HepG2 (cell line): ENCODE measurements around the gene TAS2R40. TPM values are rescaled to one million over a fixed set of nuclear protein-coding genes. Genes with fewer than 3 reads are reported as not detected.
A peak's percentile ranks its signal among the peaks of the same experiment; 100 is the strongest.

Experiments
- ATAC-seq: fragments of 200-7000 bp; cut with Tn5 transposase; 3 replicates; pipeline ENCODE4 v1.9.1; 2020; ENCODE audit warnings: mild to moderate bottlenecking, moderate library complexity
- BruUV-seq: library from RNA; stranded (reverse); fragments of 400-500 nt; replicated peaks from 2 replicates; lab custom pipeline; 2021; lab: Mats Ljungman, UMichigan
- CTCF ChIA-PET: fragments of 300-600 bp; formaldehyde crosslinking; extraction: SDS; loops from one replicate; lab custom pipeline; 2021; ENCODE audit warnings: low total read pairs, inconsistent platforms, low intra/inter-chr PET ratio; lab: Yijun Ruan, JAX
- POLR2A ChIA-PET: fragments of 350-600 bp; sonication (Branson Sonifier 250); formaldehyde crosslinking; loops from one replicate; lab custom pipeline; 2020; ENCODE audit warnings: antibody characterized with exemption, inconsistent platforms; lab: Yijun Ruan, JAX
- DNase-seq: peaks from one replicate; pipeline ENCODE4 v3.0.0-alpha.2; 2015; ENCODE audit warnings: low spot score
- FAIRE-seq: peaks from 3 replicates; lab custom pipeline; 2011; peaks lifted over from hg19 to GRCh38; lab: Jason Lieb, UNC
- H2AFZ ChIP-seq: one replicate; pipeline ENCODE4 v1.6.1; 2011; ENCODE audit warnings: low read length, inconsistent platforms
- H3K27ac ChIP-seq: fragments of 300-600 bp; 3 replicates; pipeline ENCODE4 v1.8.0; 2011; ENCODE audit warnings: mixed run types, mild to moderate bottlenecking, mixed read lengths, low read length, inconsistent platforms; ENCODE audit not compliant: insufficient read depth; ENCODE audit errors: extremely low read length
- H3K27me3 ChIP-seq, 2 experiments: fragments of 200-600 bp in 1 of 2; 2 replicates in 1 of 2; 3 replicates in 1 of 2; pipeline versions ENCODE4 v1.6.0 to v1.8.0; 2011; ENCODE audit warnings: low read length in 2 of 2, mild to moderate bottlenecking in 2 of 2, moderate library complexity in 2 of 2, inconsistent platforms in 1 of 2; ENCODE audit not compliant: insufficient read depth in 2 of 2, control insufficient read depth in 1 of 2
- H3K36me3 ChIP-seq, 2 experiments: fragments of 200-600 bp in 1 of 2; replicated peaks in 1 of 2; 2 replicates in 1 of 2; 3 replicates in 1 of 2; pipeline versions ENCODE4 v1.5.1 to v1.8.0; 2011; ENCODE audit warnings: low read length in 2 of 2, inconsistent platforms in 1 of 2; ENCODE audit not compliant: insufficient read depth in 2 of 2, control insufficient read depth in 1 of 2
- H3K4me1 ChIP-seq: 2 replicates; pipeline ENCODE4 v1.5.1; 2012; ENCODE audit warnings: low read length, inconsistent platforms; ENCODE audit not compliant: insufficient read depth
- H3K4me2 ChIP-seq: 2 replicates; pipeline ENCODE4 v1.6.0; 2011; ENCODE audit warnings: low read depth, low read length, inconsistent platforms
- H3K4me3 ChIP-seq, 3 experiments: fragments of 200-600 bp in 1 of 3; sonication (generic), shearing (Covaris generic) in 1 of 3; replicated peaks in 1 of 3; 2 replicates each; pipeline ENCODE4 v1.5.1; 2011 to 2016; ENCODE audit warnings: low read length in 3 of 3, inconsistent platforms in 2 of 3, low read depth in 2 of 3, mild to moderate bottlenecking in 2 of 3, control low read depth in 1 of 3, mixed read lengths in 1 of 3; ENCODE audit not compliant: insufficient read depth in 1 of 3
- H3K79me2 ChIP-seq: one replicate; pipeline ENCODE4 v1.6.1; 2011; ENCODE audit warnings: low read length, inconsistent platforms; ENCODE audit not compliant: insufficient read depth
- H3K9ac ChIP-seq: 2 replicates; pipeline ENCODE4 v1.6.0; 2011; ENCODE audit warnings: mild to moderate bottlenecking, low read depth, low read length, inconsistent platforms; ENCODE audit not compliant: insufficient read depth
- H3K9me3 ChIP-seq: 2 replicates; pipeline ENCODE4 v1.5.1; 2012; ENCODE audit warnings: mild to moderate bottlenecking, low read length
- H4K20me1 ChIP-seq: 2 replicates; pipeline ENCODE4 v1.6.0; 2011; ENCODE audit warnings: inconsistent platforms, mild to moderate bottlenecking, low read length, moderate library complexity; ENCODE audit not compliant: insufficient read depth
- CREB1 ChIP-seq, 2 experiments: fragments of 450-650 bp in 1 of 2; IDR thresholded peaks; 2 replicates each; pipeline ENCODE4 v1.6.1; 2016 to 2017; ENCODE audit warnings: control low read depth in 1 of 2, mild to moderate bottlenecking in 1 of 2, missing compliant biosample characterization in 1 of 2, missing genetic modification characterization in 1 of 2
- PAF1 ChIP-seq: IDR thresholded peaks from 2 replicates; pipeline ENCODE4 v1.6.1; 2016; ENCODE audit warnings: missing genetic modification reagents, missing compliant biosample characterization
- SRSF4 ChIP-seq: fragments of 200-400 bp; formaldehyde crosslinking; IDR thresholded peaks from one replicate; pipeline ENCODE4 v1.6.1; 2018; ENCODE audit warnings: mild to moderate bottlenecking, low read depth, low read length, moderate library complexity; ENCODE audit not compliant: poor library complexity, severe bottlenecking
- ZC3H13 ChIP-seq: sonication (generic); formaldehyde crosslinking; IDR thresholded peaks from 2 replicates; pipeline ENCODE4 v1.8.1; 2023; ENCODE audit warnings: mild to moderate bottlenecking, missing genetic modification reagents, moderate library complexity
- ZNF768 ChIP-seq: sonication (generic); formaldehyde crosslinking; IDR thresholded peaks from 2 replicates; pipeline ENCODE4 v1.4.0; 2020; ENCODE audit warnings: missing genetic modification reagents
- WGBS: methylation state at CpG from one replicate; pipeline ENCODE4 v1.1.6; 2017; ENCODE audit warnings: low lambda C conversion rate; 5-methylcytosine and 5-hydroxymethylcytosine counted together
- in situ Hi-C: cut with HindIII; loops from 2 replicates; pipeline ENCODE4 v1.10.0; 2017; ENCODE audit warnings: low pct_unique_long_range_greater_than_20kb; ENCODE audit not compliant: extremely low pct_ligation_motif_present
- intact Hi-C: fragments of 100-400 bp; cut with micrococcal nuclease; formaldehyde crosslinking; loops from one replicate; pipeline ENCODE4 v1.10.0; 2022; ENCODE audit not compliant: unreplicated experiment
- polyA plus RNA-seq, 8 experiments: library from polyadenylated mRNA; depleted of rRNA in 3 of 8; stranded (reverse) in 7 of 8; unstranded in 1 of 8; fragments of >200 nt; fragmentation: Illumina TruSeq in 4 of 8; extraction: Trizol in 4 of 8; gene quantifications; 2 replicates each; pipeline versions ENCODE4 v1.2.1 to v1.2.3, GENCODE V29; 2011 to 2016; ENCODE audit warnings: low read depth in 4 of 8, missing spikeins in 1 of 8, mixed read lengths in 1 of 8; ENCODE audit not compliant: insufficient read depth in 1 of 8
- total RNA-seq, 5 experiments: library from RNA; depleted of rRNA; stranded (reverse); fragments of >200 nt; fragmentation: Illumina TruSeq; extraction: Trizol; gene quantifications; 2 replicates each; pipeline ENCODE4 v1.2.3, GENCODE V29; 2016; ENCODE audit warnings: low read depth in 1 of 5
- TF ChIP-seq, protein P1 (sequence below): IDR thresholded peaks from 2 replicates; pipeline ENCODE4 v1.4.0; 2020; ENCODE audit warnings: mild to moderate bottlenecking, missing genetic modification reagents
- TF ChIP-seq, protein P2 (sequence below): IDR thresholded peaks from 2 replicates; pipeline ENCODE4 v1.6.1; 2016
- TF ChIP-seq, protein P3 (sequence below): sonication (generic); formaldehyde crosslinking; conservative IDR thresholded peaks from 2 replicates; pipeline ENCODE4 v1.5.0; 2020; ENCODE audit warnings: missing genetic modification reagents

TAS2R40 gene
- total and polyA plus RNA-seq, 2 of the 13 experiments (the other 11 are each of a cell fraction or from before 2014, with no cell fraction given): not detected

DNA sequence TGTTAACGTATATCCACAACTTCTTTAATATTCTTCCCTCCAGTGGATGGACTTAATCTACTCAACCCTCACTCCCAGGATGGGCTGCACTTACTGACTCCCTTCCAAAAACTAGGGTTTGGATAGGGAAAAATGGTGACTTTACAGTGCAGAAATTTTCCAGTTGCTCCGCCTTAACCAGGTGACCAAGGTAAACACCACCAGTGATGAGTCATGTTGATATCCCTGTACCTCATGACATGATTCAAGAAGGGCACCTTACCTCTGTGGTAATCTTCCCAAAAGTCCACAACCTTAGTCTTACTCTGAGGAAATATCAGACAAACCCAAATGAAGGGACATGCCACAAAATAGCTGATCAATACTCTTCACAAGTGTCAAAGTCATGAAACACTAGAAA is 37.9 kb downstream of the TAS2R40 start (continued):
- TF ChIP-seq, protein P1, sequence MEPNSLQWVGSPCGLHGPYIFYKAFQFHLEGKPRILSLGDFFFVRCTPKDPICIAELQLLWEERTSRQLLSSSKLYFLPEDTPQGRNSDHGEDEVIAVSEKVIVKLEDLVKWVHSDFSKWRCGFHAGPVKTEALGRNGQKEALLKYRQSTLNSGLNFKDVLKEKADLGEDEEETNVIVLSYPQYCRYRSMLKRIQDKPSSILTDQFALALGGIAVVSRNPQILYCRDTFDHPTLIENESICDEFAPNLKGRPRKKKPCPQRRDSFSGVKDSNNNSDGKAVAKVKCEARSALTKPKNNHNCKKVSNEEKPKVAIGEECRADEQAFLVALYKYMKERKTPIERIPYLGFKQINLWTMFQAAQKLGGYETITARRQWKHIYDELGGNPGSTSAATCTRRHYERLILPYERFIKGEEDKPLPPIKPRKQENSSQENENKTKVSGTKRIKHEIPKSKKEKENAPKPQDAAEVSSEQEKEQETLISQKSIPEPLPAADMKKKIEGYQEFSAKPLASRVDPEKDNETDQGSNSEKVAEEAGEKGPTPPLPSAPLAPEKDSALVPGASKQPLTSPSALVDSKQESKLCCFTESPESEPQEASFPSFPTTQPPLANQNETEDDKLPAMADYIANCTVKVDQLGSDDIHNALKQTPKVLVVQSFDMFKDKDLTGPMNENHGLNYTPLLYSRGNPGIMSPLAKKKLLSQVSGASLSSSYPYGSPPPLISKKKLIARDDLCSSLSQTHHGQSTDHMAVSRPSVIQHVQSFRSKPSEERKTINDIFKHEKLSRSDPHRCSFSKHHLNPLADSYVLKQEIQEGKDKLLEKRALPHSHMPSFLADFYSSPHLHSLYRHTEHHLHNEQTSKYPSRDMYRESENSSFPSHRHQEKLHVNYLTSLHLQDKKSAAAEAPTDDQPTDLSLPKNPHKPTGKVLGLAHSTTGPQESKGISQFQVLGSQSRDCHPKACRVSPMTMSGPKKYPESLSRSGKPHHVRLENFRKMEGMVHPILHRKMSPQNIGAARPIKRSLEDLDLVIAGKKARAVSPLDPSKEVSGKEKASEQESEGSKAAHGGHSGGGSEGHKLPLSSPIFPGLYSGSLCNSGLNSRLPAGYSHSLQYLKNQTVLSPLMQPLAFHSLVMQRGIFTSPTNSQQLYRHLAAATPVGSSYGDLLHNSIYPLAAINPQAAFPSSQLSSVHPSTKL (CRISPR knock-in tag): 0 out of 2 replicates have a peak, but pooled peaks have one; percentile 15
- TF ChIP-seq SRSF4 (no peak), PAF1 (CRISPR knock-in tag) (no peak), ZC3H13 (CRISPR knock-in tag) (no peak), CREB1 (IDR thresholded peaks at IDR 0.05) (no peak), CREB1 (CRISPR knock-in tag; IDR thresholded peaks at IDR 0.05) (peak; percentile 31; the same call in 1 of the 2 replicates)
- TF ChIP-seq, protein P2, sequence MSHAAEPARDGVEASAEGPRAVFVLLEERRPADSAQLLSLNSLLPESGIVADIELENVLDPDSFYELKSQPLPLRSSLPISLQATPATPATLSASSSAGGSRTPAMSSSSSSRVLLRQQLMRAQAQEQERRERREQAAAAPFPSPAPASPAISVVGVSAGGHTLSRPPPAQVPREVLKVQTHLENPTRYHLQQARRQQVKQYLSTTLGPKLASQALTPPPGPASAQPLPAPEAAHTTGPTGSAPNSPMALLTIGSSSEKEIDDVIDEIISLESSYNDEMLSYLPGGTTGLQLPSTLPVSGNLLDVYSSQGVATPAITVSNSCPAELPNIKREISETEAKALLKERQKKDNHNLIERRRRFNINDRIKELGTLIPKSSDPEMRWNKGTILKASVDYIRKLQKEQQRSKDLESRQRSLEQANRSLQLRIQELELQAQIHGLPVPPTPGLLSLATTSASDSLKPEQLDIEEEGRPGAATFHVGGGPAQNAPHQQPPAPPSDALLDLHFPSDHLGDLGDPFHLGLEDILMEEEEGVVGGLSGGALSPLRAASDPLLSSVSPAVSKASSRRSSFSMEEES: peak; percentile 40; the same call in 1 of the 2 replicates
- TF ChIP-seq, all 625 proteins: peak for 12

DNA sequence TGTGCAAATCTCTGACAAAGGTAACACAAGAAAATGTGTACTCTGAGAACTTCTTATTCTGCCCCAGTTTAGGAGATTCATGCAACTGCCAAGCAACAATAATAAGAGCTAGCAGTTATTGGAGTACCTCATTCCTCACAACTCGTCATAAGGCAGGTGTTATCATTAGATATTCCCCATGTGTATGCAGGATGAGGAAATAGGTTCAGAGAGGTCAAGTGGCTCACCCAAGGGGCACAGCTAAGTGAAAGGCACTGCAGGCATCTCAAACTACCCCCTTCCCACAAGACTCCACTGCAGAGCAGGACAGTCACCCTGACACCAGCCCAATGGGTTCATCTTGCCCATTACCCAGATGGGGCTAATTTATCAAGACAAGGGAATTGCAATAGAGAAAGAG is 40.1 kb downstream of the TAS2R40 start:
- H2AFZ ChIP-seq: no peak overlapping the region
- H3K79me2 ChIP-seq: peaks cover 12% of the 10 kb centered on the region
- H3K4me3 ChIP-seq: no peak overlapping the region
- intact Hi-C loops: loop anchor here (2.0 kb wide), 2 partner anchors 13 to 23 kb away; partner anchors contain the start of gene TMEM139
- no peaks in the 10 kb centered on the region for H3K9me3 ChIP-seq
- 50% methylated on average over 1 of the region's 1 CpG for WGBS
- FAIRE-seq (no peak), ATAC-seq (no peak), DNase-seq (no peak)
- no peak overlapping the region for H3K9ac ChIP-seq
- no TSS peak for BruUV-seq
- TF ChIP-seq, protein P3, sequence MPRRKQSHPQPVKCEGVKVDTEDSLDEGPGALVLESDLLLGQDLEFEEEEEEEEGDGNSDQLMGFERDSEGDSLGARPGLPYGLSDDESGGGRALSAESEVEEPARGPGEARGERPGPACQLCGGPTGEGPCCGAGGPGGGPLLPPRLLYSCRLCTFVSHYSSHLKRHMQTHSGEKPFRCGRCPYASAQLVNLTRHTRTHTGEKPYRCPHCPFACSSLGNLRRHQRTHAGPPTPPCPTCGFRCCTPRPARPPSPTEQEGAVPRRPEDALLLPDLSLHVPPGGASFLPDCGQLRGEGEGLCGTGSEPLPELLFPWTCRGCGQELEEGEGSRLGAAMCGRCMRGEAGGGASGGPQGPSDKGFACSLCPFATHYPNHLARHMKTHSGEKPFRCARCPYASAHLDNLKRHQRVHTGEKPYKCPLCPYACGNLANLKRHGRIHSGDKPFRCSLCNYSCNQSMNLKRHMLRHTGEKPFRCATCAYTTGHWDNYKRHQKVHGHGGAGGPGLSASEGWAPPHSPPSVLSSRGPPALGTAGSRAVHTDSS (CRISPR knock-in tag): no peak
- TF ChIP-seq ZNF768 (CRISPR knock-in tag): peak; percentile 52; the same call in 1 of the 2 replicates
- peaks cover 41% of the 10 kb centered on the region for H3K4me1 ChIP-seq
- CTCF ChIA-PET: no interaction called here
- H4K20me1 ChIP-seq: no peaks in the 10 kb centered on the region
- H3K4me2 ChIP-seq: no peak overlapping the region
- in situ Hi-C loops: no loop called here
- no peaks in the 10 kb centered on the region; a peak in 1 of 5 replicates for H3K27me3 ChIP-seq
- H3K27ac ChIP-seq: no peak overlapping the region
- POLR2A ChIA-PET: interaction anchor here (1.6 to 2.4 kb wide), 3 partner anchors 11 to 21 kb away, joined by 4 to 26 read pairs (median 21); no protein-coding TSS in a partner anchor
- peaks cover 0 to 2% of the 10 kb centered on the region in 2 experiments; a peak in 2 of 5 replicates for H3K36me3 ChIP-seq
